Activated T-helper 1 cell treated with anti-CD3 and anti-CD28 coated beads, Interleukin-12 subunit alpha, Interleukin-12 subunit beta, Interleukin-2, Interleukin-4 antibody, amounts not matched to agents 30 ng/mL and 10 ng/mL and 1 ng/mL, durations not matched to agents 14 hours and 24 hours and 36 hours (primary cell): Measurements from ENCODE around the gene DOK5. TPM values are rescaled to one million over a fixed set of nuclear protein-coding genes. Genes with fewer than 3 reads are reported as not detected.

Source experiments
- DNase-seq: peaks from one replicate; pipeline ENCODE4 v3.0.0; 2021; ENCODE audit warnings: low spot score
- H3K27ac Mint-ChIP-seq: one replicate; pipeline ENCODE4 v1.8.0; 2021; ENCODE audit warnings: mild to moderate bottlenecking, mixed read lengths
- H3K27me3 Mint-ChIP-seq: one replicate; pipeline ENCODE4 v1.8.0; 2022; ENCODE audit warnings: mild to moderate bottlenecking, moderate library complexity, mixed read lengths; ENCODE audit not compliant: insufficient read depth
- H3K36me3 Mint-ChIP-seq: one replicate; pipeline ENCODE4 v1.8.0; 2021; ENCODE audit warnings: low read depth, mixed read lengths
- H3K4me1 Mint-ChIP-seq: one replicate; pipeline ENCODE4 v1.8.0; 2021; ENCODE audit warnings: low read depth, mixed read lengths
- H3K4me3 Mint-ChIP-seq: one replicate; pipeline ENCODE4 v1.8.0; 2021; ENCODE audit warnings: mild to moderate bottlenecking, moderate library complexity, mixed read lengths
- H3K9me3 Mint-ChIP-seq: one replicate; pipeline ENCODE4 v1.8.0; 2021; ENCODE audit warnings: mixed read lengths
- intact Hi-C: fragments of 100-400 bp; cut with micrococcal nuclease; formaldehyde crosslinking; loops from one replicate; pipeline ENCODE4 v1.15.1; 2024
- total RNA-seq: library from RNA; stranded (reverse); gene quantifications from 2 replicates; pipeline ENCODE4 v1.2.3, GENCODE V29; 2022

DOK5 gene
- total RNA-seq, 1 donor from 2014 or later, result 25.2 TPM

GRCh38 chr20:54658525-54658924 is 183.1 kb downstream of the DOK5 start:
- intact Hi-C loops, result no loop called here
- no peak overlapping the region for H3K4me3 Mint-ChIP-seq
- H3K27me3 Mint-ChIP-seq, result peaks cover 1% of the 10 kb centered on the region
- H3K36me3 Mint-ChIP-seq, result no peaks in the 10 kb centered on the region
- no peaks in the 10 kb centered on the region for H3K4me1 Mint-ChIP-seq
- no peak overlapping the region for H3K27ac Mint-ChIP-seq
- no peak for DNase-seq
- H3K9me3 Mint-ChIP-seq, result no peaks in the 10 kb centered on the region

GRCh38 chr20:54661265-54661664 is 185.9 kb downstream of the DOK5 start:
- DNase-seq, result no peak
- intact Hi-C loops, result no loop called here
- Mint-ChIP-seq H3K9me3 (no peaks in the 10 kb centered on the region), H3K4me3 (no peak overlapping the region), H3K27ac (no peak overlapping the region), H3K27me3 (peaks cover 1% of the 10 kb centered on the region), H3K36me3 (no peaks in the 10 kb centered on the region), H3K4me1 (no peaks in the 10 kb centered on the region)

- no peak overlapping the region for H3K4me3 Mint-ChIP-seq
- H3K9me3 Mint-ChIP-seq, result no peaks in the 10 kb centered on the region
- peaks cover 1% of the 10 kb centered on the region for H3K27me3 Mint-ChIP-seq
- H3K4me1 Mint-ChIP-seq, result no peaks in the 10 kb centered on the region
- no peak overlapping the region for H3K27ac Mint-ChIP-seq
- no peaks in the 10 kb centered on the region for H3K36me3 Mint-ChIP-seq
- intact Hi-C loops, result no loop called here
- DNase-seq, result no peak
These were observed 186.6 kb downstream of the DOK5 start for GRCh38 chr20:54661880-54662465.

- no peaks in the 10 kb centered on the region for H3K36me3 Mint-ChIP-seq
These were observed 190.4 kb downstream of the DOK5 start for GRCh38 chr20:54665812-54666211.

GRCh38 chr20:54668271-54669039 is 193.1 kb downstream of the DOK5 start:
- Mint-ChIP-seq H3K27ac (no peak overlapping the region), H3K36me3 (no peaks in the 10 kb centered on the region), H3K9me3 (no peaks in the 10 kb centered on the region), H3K27me3 (peaks cover 5% of the 10 kb centered on the region), H3K4me1 (peaks cover 5% of the 10 kb centered on the region), H3K4me3 (no peak overlapping the region)
- intact Hi-C loops, result no loop called here
- DNase-seq, result no peak

More at GRCh38 chr20:54665812-54666211, 190.4 kb downstream of the DOK5 start:
- H3K9me3 Mint-ChIP-seq, result no peaks in the 10 kb centered on the region
- H3K27me3 Mint-ChIP-seq, result peaks cover 4% of the 10 kb centered on the region
- no peak for DNase-seq
- intact Hi-C loops, result no loop called here
- peaks cover 5% of the 10 kb centered on the region for H3K4me1 Mint-ChIP-seq
- no peak overlapping the region for H3K4me3 Mint-ChIP-seq
- no peak overlapping the region for H3K27ac Mint-ChIP-seq

GRCh38 chr20:54669040-54669363 is 193.6 kb downstream of the DOK5 start:
- Mint-ChIP-seq H3K36me3 (no peaks in the 10 kb centered on the region), H3K27me3 (peaks cover 5% of the 10 kb centered on the region), H3K4me3 (no peak overlapping the region), H3K9me3 (no peaks in the 10 kb centered on the region), H3K27ac (no peak overlapping the region), H3K4me1 (peaks cover 5% of the 10 kb centered on the region)
- intact Hi-C loops, result no loop called here
- no peak for DNase-seq

GRCh38 chr20:54678253-54678652 is 202.9 kb downstream of the DOK5 start:
- DNase-seq, result no peak
- no peak overlapping the region for H3K27ac Mint-ChIP-seq
- H3K9me3 Mint-ChIP-seq, result no peaks in the 10 kb centered on the region
- H3K27me3 Mint-ChIP-seq, result peaks cover 3% of the 10 kb centered on the region
- H3K36me3 Mint-ChIP-seq, result no peaks in the 10 kb centered on the region
- no peak overlapping the region for H3K4me3 Mint-ChIP-seq
- H3K4me1 Mint-ChIP-seq, result no peaks in the 10 kb centered on the region
- intact Hi-C loops, result no loop called here

- no peak overlapping the region for H3K27ac Mint-ChIP-seq
- no peak for DNase-seq
- no peaks in the 10 kb centered on the region for H3K9me3 Mint-ChIP-seq
- H3K36me3 Mint-ChIP-seq, result no peaks in the 10 kb centered on the region
- intact Hi-C loops, result loop anchor here (5.0 kb wide), 1 partner anchor 1662 kb away; no protein-coding TSS in a partner anchor
- H3K27me3 Mint-ChIP-seq, result peaks cover 2% of the 10 kb centered on the region
- H3K4me3 Mint-ChIP-seq, result no peak overlapping the region
- no peaks in the 10 kb centered on the region for H3K4me1 Mint-ChIP-seq
These were observed 205.0 kb downstream of the DOK5 start for GRCh38 chr20:54680439-54680838.

GRCh38 chr20:54680872-54681619 is 205.7 kb downstream of the DOK5 start:
- H3K4me1 Mint-ChIP-seq, result no peaks in the 10 kb centered on the region
- DNase-seq, result no peak

GRCh38 chr20:54681869-54682268 is 206.5 kb downstream of the DOK5 start:
- Mint-ChIP-seq H3K27ac (no peak overlapping the region), H3K36me3 (no peaks in the 10 kb centered on the region), H3K4me1 (no peaks in the 10 kb centered on the region), H3K4me3 (no peak overlapping the region), H3K27me3 (peaks cover 2% of the 10 kb centered on the region), H3K9me3 (no peaks in the 10 kb centered on the region)
- intact Hi-C loops, result loop anchor here (5.0 kb wide), 1 partner anchor 1660 kb away; no protein-coding TSS in a partner anchor
- no peak for DNase-seq

More at GRCh38 chr20:54680872-54681619, 205.7 kb downstream of the DOK5 start:
- no peak overlapping the region for H3K27ac Mint-ChIP-seq
- H3K4me3 Mint-ChIP-seq, result no peak overlapping the region
- no peaks in the 10 kb centered on the region for H3K36me3 Mint-ChIP-seq
- H3K9me3 Mint-ChIP-seq, result no peaks in the 10 kb centered on the region
- H3K27me3 Mint-ChIP-seq, result peaks cover 2% of the 10 kb centered on the region
- intact Hi-C loops, result loop anchor here (5.0 kb wide), 1 partner anchor 1661 kb away; no protein-coding TSS in a partner anchor

- Mint-ChIP-seq H3K4me1 (no peaks in the 10 kb centered on the region), H3K9me3 (no peaks in the 10 kb centered on the region), H3K27ac (no peak overlapping the region), H3K4me3 (no peak overlapping the region), H3K36me3 (no peaks in the 10 kb centered on the region), H3K27me3 (no peaks in the 10 kb centered on the region)
- no peak for DNase-seq
- intact Hi-C loops, result no loop called here
These were observed 213.1 kb downstream of the DOK5 start for GRCh38 chr20:54688476-54688875.

- H3K36me3 Mint-ChIP-seq, result no peaks in the 10 kb centered on the region
- no peak overlapping the region for H3K27ac Mint-ChIP-seq
- H3K9me3 Mint-ChIP-seq, result no peaks in the 10 kb centered on the region
- intact Hi-C loops, result no loop called here
- no peak overlapping the region for H3K4me3 Mint-ChIP-seq
- no peaks in the 10 kb centered on the region for H3K4me1 Mint-ChIP-seq
- no peak for DNase-seq
- H3K27me3 Mint-ChIP-seq, result no peaks in the 10 kb centered on the region
These were observed 214.9 kb downstream of the DOK5 start for GRCh38 chr20:54690323-54690722.

GRCh38 chr20:54691327-54691726 is 215.9 kb downstream of the DOK5 start:
- no peaks in the 10 kb centered on the region for H3K9me3 Mint-ChIP-seq
- intact Hi-C loops, result no loop called here
- no peak overlapping the region for H3K4me3 Mint-ChIP-seq
- no peak for DNase-seq
- H3K36me3 Mint-ChIP-seq, result no peaks in the 10 kb centered on the region
- no peaks in the 10 kb centered on the region for H3K4me1 Mint-ChIP-seq
- H3K27ac Mint-ChIP-seq, result no peak overlapping the region
- H3K27me3 Mint-ChIP-seq, result no peaks in the 10 kb centered on the region
